Astrocyte of the spinal cord (primary cell): Measurements from ENCODE around the gene FSD1.

Source experiments
- DNase-seq: peaks from one replicate; pipeline ENCODE4 v3.0.0; 2011; ENCODE audit warnings: low read depth, low spot score
- H3K4me3 ChIP-seq: 2 replicates; pipeline ENCODE4 v1.5.1; 2011; ENCODE audit warnings: low read depth, mild to moderate bottlenecking, low read length, moderate library complexity
- in situ Hi-C: cut with HindIII; loops from 2 replicates; pipeline ENCODE4 v1.10.0; 2017; ENCODE audit warnings: low sequenced_read_pairs
- TF ChIP-seq, protein P1 (sequence below): IDR thresholded peaks from 2 replicates; pipeline ENCODE4 v1.5.1; 2012; ENCODE audit warnings: low read depth, mild to moderate bottlenecking, low read length, inconsistent platforms

FSD1 gene

GRCh38 chr19:4334929-4335570 is 30.7 kb downstream of the FSD1 start:
- in situ Hi-C loops: no loop called here
- no peak overlapping the region for H3K4me3 ChIP-seq
- TF ChIP-seq, protein P1, sequence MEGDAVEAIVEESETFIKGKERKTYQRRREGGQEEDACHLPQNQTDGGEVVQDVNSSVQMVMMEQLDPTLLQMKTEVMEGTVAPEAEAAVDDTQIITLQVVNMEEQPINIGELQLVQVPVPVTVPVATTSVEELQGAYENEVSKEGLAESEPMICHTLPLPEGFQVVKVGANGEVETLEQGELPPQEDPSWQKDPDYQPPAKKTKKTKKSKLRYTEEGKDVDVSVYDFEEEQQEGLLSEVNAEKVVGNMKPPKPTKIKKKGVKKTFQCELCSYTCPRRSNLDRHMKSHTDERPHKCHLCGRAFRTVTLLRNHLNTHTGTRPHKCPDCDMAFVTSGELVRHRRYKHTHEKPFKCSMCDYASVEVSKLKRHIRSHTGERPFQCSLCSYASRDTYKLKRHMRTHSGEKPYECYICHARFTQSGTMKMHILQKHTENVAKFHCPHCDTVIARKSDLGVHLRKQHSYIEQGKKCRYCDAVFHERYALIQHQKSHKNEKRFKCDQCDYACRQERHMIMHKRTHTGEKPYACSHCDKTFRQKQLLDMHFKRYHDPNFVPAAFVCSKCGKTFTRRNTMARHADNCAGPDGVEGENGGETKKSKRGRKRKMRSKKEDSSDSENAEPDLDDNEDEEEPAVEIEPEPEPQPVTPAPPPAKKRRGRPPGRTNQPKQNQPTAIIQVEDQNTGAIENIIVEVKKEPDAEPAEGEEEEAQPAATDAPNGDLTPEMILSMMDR: no peak
- no peak for DNase-seq

- peak; percentile 24 for DNase-seq
- peak overlapping the region; percentile 39 for H3K4me3 ChIP-seq
- TF ChIP-seq, protein P1: no peak
- in situ Hi-C loops: no loop called here
Observed at GRCh38 chr19:4337906-4338440, 33.6 kb downstream of the FSD1 start.

DNA sequence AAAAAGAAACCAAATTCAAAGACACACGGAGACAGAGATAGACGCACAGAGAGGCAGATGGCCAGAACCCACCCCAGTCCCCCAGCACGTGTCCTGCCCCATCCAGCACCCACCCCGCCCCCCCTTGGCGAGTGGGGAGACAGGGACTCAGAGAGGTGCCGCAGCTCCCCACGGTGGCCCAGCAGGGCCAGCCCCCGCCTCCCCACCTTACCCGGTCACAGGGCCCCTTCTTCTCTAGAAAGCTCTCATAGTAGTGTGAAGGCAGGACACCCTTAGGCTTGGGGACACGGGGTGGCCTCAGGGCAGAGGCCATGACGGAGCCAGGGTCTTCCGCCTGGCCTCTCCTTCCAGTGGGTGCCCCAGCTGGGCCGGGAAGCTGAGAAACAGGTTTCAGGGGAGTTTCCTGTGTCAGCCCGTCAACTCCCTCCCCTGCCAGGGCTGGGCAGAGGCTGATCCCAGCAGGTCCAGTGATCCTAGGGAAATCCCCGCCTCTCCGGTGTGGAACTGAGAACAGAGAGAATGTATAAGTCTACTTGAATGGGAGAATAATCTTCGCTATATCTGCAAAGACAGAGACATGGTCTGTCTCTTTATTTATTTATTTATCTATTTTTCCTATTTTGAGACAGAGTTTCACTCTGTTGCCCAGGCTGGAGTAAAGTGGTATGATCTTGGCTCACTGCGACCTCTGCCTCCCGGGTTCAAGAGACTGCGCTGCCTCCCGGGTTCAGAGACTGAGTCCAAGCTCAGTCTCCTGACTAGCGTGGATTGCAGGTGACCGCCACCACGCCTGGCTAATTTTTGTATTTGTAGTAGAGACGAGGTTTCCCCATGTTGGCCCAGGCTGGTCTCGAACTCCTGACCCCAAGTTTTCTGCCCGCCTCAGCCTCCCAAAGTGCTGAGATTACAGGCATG is 34.3 kb downstream of the FSD1 start, which contains the start of gene STAP2:
STAP2 (minus strand) TSS at position 387 of the 915 bp plus-strand sequence; CDS start at position 313, 74 bp downstream.
- no peak for DNase-seq
- H3K4me3 ChIP-seq: peak within 1 kb of the TSS; percentile 39
- in situ Hi-C loops: no loop called here
- TF ChIP-seq, protein P1: no peak

DNA sequence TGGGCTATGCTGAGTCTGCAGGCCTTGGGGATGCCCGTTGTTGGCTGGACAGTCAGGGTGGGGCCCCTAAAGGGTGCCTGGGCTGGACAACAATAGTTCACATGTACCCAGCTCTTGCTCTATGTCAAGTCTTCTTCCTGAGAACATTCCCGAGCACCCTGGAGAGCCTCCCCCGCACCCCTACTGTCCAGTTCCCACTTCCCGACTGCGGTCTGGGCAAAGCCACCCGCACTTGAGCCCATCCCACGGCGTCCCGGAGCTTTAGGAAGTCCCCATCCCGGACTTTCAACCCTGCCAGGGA is 37.9 kb downstream of the FSD1 start:
- in situ Hi-C loops: no loop called here
- peak overlapping the region; percentile 71 for H3K4me3 ChIP-seq
- DNase-seq: no peak
- TF ChIP-seq, protein P1: no peak

GRCh38 chr19:4342615-4343369 is 38.4 kb downstream of the FSD1 start:
- peak overlapping the region; percentile 71 for H3K4me3 ChIP-seq
- in situ Hi-C loops: no loop called here
- TF ChIP-seq, protein P1: peak; percentile 32
- peak; percentile 100 for DNase-seq
